ENCODE results near the gene SLC19A2.

Gene SLC19A2

DNA sequence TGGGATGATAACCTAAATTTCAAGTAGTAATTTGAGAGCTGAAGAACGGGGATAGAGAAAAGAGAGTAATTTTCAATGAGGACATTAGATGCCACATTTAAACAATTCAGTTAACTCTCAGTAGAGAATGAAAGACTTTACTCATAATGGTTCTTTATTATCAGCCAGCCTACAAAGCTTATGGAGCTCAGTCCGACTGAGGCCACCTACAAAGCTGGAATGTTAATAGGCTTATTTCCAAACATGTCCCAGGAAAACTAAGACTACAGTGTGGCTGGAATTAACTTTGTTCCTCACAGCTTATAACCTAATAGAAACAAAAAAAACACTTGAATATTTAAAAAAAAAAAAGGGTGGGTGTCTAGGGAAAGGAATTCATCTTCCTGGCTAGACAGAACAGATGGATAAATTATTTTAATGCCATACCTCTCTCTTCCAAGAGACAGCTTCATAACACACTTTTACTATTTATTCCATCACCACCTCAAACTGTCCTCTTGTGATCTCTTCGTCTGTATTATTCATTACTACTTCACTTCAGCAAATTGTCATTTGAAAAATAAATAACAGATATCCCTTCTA is 9.8 kb downstream of the SLC19A2 start:
- no peak for DNase-seq

DNA sequence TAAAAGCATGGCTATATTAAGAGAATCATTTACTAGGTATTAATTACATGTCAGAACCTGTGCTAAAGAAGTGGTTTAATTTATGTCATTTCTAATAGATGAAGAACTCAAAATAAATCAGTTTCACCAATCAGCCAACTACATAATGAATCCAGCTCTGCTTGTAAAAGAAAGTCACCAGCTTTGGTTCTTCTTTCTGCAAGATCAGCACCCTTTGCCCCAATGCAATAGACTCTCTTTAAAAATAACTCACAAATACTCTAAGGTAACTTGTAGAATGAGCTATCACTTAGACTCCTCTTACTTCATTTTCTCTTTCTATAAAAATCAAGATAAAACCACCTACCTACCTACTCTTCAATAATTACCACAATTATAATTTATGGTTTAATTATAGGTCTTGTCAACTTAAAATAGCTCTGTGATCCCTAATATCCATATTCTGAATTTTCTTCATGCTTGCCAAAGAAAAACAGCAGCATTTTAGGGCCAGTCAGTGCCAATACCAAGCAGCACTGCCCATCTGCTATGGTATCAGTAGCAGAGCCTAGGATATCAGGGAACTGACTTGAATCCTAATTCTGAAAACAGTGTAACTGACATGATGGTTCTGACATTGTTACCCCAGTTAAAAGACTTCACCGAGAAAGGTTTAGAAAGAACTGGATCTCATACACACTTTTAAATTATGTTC is 11.3 kb downstream of the SLC19A2 start:
- no peak for DNase-seq

DNA sequence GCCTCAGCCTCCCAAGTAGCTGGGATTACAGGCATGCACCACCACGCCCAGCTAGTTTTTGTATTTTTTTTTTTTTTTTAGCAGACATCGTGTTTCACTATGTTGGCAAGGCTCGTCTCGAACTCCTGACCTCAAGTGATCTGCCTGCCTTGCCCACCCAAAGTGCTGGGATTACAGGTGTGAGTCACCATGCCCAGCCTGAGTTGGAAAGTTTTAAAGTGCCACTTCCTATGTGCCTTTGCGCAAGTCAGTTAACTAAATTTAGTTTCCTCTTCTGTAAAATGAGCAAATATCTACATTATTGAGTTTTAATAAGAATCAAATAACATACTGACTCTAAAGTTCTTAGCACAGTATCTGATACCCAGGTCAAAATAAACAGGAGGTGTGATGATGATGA is 12.4 kb downstream of the SLC19A2 start:
- DNase-seq = no peak

DNA sequence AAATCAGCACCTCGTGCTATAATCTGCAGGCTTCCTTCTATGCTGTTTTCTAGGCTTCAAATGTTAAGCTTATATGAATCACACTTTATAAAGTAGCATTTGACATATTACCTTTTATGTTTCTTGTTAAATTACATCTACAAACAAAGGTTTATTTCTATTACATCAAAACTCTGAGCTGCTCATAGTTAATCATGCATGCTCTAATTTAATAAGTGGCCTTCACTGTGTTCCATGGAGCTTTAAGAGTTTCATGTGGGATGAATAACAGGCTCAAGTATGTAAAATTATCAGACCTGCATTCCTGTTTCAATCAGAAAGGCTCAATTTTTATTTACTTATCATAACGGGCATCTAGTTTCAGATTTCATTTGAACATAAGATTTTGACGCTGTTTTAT is 13.0 kb downstream of the SLC19A2 start:
- DNase-seq = no peak

DNA sequence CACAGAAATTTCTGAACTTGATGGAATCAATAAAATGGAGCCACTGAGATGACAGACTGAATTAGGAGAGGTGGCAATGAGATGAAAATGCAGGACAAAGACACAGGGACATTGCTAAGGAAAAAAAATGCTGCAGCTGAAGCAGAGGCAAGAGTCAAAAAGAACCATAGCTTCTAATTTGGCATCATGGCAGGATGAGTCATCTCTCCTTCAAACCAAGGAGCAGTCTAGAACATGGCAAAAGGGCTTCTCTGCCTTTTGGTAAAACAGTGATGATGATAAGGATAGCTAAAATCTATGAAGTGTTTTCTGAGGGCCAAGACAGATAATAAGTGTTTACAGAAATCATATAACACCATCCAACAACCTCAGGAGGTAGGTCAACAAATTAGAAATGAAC is 16.8 kb downstream of the SLC19A2 start:
- DNase-seq = no peak

DNA sequence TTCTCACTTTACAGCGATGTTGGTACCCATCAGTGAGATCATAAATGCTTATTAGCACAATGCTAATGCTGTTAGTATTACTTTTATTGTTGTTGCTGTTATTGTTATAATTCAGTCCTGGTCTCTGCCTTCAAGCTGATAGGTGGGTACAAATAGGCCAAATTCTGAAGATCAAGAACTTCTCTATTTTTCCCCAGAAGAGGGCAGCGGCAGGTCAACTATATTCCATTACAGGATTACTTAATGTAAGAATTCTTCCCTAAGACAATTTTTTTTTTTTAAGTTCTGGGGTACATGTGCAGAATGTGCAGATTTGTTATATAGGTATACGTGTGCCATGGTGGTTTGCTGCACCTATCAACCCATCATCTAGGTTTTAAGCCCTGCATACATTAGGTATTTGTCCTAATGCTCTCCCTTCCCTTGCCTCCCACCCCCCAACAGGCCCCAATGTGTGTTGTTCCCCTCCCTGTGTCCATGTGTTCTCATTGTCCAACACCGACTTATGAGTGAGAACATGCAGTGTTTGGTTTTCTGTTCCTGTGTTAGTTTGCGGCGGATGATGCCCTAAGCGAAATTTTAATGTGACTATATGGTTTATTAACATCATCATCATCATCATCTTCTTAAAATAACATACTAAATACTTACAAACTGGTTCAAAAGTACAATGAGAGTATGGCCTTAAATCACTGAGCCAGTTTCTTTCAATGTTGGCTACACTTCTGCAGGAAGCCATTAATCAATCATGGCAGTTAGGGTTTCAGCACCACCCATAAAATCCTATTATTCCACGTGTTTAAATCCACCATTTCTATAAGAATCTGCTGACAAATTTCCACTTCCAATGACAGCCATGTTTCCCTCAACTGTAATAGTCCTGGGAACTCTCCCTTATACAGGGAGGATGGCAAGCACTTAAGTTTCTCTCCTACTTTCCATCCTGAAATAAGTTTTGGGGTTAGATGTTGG is 19.2 kb downstream of the SLC19A2 start:
- peak in 3 of 56 donors; percentile 4 to 15 (median 5) for DNase-seq

DNA sequence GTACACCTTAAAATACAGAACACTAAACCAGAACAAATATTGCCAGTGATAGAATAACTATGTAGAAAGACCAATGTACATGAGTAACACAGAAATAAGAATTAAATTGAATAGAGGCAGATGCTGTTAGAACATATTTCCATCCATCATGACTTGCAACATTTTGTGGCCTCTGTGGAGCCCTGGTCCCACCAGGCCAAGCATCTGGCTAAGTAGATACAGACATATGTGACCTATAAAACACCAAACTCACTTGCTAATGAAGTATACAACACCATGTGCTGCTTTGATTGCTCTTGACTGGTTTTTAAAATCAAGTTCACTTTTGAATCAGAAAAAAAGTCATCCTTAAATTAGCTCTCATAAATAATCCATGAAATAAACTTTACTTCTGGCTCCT is 20.5 kb downstream of the SLC19A2 start:
- no peak for DNase-seq

DNA sequence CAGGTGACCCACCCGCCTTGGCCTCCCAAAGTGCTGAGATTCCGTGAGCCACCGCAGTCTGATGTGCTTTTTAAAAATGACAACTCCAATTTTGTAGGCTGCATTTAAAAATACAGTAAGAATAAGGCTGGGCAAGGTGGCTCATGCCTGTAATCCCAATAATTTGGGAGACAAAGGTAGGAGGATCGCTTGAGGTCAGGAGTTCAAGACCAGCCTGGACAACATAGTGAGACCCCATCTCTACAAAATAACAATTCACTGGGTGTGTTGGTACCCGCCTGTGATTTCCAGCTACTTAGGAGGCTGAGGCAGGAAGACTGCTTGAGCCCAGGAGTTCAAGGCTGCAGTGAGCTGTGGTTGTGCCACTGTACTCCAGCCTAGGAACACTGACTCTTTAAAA is 23.4 kb downstream of the SLC19A2 start:
- DNase-seq = no peak

DNA sequence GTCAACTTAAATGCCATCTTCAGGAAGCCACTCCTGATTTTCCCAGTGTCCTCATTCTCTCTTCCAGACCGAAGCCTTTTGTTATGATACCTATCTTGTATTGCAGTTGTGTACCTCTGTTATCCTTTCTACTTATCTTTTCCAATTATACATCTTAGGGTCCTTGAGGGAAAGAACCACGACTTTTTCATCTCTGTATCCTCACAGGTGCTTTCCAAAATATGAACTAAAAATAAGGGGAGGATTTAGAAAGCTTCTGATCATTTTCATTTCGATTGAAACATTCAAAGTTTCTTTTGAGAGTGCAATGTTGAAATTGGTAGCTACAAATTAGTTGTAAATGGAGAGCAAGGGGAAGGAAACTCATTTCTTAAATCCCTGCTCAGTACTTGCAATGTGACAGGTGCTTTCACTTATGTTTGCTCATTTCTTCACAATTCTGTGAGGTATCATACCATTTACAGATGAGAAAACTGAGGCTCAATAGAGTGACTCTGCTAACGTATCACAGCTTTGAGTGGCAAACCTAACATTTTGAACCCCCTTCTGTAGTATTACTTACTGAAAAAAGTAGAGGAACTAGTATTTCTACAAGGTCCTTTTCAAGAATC is 24.2 kb downstream of the SLC19A2 start:
- no peak for DNase-seq

DNA sequence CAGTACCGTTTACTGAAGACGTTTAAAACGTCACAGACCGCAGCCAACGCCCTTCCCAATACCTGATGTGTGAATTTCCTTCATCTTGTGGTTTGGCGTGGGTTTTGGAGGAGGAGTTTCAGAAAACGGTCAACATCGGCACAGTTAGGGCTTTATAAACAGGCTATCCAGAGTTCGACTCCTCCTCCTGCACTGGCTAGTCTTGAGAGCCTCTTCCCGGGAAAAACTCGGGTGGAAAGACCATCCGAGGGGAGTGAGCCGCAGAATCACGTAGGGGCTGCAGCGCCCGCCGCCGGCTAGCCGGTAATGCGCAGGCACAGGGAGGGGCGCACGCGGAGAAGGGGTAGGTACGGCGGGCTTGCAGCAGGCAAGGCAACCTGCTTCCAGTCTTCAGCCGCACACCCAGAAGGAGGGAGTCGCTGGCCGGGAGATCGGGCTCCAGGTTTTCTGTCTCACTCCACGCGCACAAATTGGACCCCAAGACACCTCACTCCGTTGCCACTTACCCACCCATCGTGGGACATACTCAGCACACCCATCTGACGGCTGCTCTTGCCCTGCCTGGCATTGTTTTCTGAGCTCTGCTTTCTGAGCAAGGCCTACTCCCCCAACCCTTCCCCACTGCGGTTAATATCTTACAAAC is 25.4 kb downstream of the SLC19A2 start:
- no peak for DNase-seq

DNA sequence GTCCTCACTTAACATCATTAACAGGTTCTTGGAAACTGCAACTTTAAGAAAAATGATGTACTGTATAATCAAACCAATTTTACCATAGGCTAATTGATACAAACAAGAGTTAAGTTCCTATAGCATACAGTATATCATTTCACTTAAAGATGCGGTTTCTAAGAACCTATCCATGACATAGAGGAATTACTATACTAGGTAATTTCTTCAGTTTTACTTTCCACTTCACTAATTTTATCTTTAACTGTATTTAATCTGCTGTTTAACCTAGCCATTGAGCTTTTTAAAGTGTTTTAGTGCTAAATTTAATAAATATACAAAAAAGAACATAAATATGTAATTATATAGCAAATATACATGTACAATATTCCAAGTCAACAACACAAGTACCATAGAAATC is 28.3 kb downstream of the SLC19A2 start:
- no peak for DNase-seq

DNA sequence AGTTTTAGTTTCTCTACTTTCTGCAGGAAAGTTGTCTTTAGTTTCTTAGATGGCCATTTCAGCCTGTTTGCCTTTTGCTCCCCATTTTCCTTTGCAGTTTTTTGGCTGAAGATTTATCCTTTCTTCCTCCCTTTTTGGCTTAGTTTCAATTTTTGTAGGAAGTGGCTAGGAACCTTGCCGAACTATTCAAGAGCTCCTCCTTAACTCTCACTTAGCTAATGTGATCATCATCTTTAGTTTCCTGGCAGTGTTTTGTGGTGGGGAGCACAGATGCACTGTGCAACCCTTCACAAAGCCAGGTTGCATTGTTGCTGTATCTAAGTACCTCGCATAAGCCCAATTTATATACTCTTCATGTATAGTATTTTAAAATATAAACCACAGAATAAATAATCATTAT is 29.7 kb downstream of the SLC19A2 start:
- no peak for DNase-seq

DNA sequence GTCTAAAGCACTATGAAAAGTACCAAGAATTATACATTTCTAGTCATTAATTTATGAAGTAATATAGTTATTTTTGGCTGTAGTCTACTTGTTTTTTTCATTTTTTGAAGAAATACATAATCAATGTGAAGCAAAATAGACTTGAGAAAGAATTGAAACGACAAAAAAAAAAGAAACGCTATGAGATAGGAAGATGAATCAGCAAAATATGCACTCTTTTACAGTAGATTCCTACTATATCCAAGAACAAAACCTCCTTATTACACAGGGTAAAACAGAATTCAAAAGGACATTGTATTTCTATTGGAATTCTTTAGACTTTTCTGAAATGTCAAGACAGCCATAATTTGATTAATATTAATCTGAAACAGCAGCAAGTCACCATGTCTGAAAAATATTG is 32.8 kb downstream of the SLC19A2 start:
- no peak for DNase-seq

DNA sequence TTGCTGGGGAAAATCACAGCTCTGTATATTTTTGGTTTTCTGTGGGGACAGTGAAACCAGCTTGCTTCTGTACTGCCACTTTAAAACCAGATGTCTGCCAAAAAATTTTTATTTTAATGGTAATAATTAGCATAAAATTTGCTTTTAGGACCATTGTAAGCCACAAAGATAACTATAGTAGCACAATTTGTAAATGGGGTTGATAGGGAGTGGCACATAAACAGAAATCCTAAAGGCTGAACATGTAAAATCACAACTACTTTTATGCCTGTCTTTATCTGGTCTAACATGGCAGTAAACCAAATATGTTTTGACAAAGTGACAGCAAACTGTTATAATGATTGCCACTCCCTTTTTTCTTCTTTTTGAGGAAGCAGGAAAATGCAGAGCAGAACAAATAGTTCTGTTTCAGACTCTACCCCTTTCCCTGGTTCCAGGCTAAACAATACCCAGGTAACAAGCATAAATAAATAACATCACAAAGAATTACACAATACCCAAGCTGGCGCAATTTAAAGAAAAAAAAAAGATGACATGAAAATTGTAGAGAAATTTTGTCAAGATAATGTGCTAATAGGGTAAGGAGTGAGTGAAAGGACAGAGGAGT is 34.4 kb downstream of the SLC19A2 start:
- no peak for DNase-seq

DNA sequence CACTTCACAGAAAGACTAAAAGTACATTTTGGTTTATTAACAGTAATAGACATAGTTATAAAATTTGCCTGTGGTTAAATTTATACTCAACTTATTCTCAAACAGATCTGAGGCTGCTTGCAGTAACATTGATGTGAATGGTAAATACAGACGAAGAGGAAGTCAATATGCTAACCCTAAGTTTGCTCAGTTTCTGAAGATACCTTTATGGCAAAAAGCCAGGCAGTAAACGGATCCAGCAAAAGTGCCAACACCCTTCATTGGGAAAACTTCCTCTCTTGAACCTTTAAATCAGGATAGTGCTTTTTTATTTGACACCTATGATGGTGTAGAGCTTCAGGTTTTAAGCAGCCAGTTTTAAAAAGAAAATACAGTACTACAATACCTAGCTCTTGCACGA is 41.8 kb downstream of the SLC19A2 start:
- no peak for DNase-seq

DNA sequence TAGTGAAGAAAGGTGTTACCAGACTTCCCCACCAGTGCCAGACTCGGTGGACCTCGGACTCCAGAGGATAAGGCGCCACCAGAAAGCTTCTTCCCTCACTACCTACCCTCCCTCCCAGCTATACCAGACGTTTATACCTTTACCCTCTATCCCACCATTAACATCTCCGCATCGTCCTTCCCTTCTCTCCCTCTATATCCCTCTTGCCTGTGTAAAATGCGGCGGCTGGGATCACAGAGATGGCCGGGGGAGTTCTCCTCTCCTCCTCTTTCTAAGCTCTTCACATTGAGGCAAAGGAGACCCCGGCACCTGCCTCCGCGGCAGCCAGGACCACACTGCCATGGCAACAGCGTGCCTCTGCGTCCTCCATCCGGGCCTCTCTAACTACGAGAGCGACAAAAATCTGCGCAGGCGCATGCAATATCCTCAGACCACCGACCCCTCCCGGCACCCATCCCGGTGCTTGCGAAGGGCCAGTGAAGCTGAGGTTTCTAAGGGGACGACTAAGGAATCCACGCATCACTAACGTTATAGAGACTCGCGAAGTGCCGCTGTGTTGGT is 58.6 kb downstream of the SLC19A2 start, which contains the start of gene CCDC181:
Gene CCDC181 (minus strand): TSS at position 394 of the 561 bp plus-strand sequence. CDS start 2,547 bp downstream, outside the sequence.
- peak in 55 of 56 donors; percentile 9 to 86 (median 67) for DNase-seq

DNA sequence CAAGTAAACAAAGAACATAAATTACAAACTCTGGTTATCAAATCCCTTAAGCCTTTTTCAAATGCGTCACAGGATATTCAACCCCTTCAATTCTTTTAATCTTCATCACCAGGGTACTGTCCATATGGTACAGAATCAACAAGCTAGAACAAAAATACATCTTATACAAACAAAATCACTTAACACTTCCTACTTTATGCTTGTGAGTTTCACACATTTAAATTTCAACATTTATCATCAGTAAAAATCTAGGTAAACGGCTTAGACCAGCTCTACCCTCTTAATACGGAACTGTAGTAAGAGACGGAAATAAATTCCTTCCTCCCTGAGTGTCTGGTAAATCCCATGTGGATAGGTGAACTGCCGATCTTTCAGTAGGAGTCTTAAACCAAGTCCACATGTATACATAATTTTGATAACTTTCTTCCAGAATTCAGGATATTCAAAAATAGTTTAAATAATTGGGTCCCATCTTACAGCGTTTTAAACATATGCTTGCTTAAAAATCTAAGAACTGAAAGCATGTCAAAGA is 59.5 kb downstream of the SLC19A2 start:
- DNase-seq = peak in 1 of 56 donors; percentile 9

DNA sequence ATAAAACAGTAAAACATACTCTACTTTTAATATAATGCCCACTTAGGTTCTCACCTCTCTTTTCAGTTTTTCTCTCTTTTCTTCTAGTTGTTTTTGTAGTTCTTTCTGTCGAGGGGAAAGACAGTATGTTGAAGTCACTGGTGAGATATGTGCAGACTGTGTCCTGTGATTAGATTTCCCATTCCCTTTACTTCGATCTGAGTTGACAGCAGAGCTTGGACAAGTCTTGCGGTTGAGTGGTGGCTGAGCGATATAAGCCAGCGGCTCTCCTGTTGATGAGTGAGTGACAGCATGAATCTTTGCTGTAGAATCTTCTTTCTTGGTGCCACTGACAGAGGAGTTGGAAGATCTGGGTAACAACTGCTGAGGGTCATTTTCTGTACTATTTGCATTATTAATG is 64.4 kb downstream of the SLC19A2 start:
- DNase-seq = no peak

DNA sequence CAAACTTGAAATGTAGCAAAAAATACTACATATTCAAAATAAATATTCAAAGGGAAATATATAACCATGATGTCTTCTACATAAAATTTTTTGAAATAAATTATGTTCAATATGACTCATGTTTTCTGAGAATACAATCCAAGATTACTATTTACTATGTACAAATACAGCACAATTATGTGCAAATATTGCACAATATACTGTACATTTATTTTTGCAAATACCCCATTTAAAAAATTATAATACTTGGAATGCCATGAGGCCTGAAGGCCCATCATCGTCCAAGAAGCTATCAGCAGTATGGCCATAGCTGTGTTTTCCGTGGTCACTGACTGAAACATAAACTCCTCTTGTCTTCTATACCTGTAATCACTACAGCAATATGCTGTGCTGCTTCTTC is 70.8 kb downstream of the SLC19A2 start:
- no peak for DNase-seq

Data from amygdala (tissue), 56 donors.